GM19455 (cell line): ENCODE data around the gene TNP2.

Source experiments
- ATAC-seq: cut with Tn5 transposase; IDR thresholded peaks from one replicate; pipeline ENCODE4 v1.9.1; 2021; ENCODE audit not compliant: unreplicated experiment

Gene TNP2

GRCh38 chr16:11277607-11278337 lies 8.6 kb upstream of the TNP2 start:
- no peak for ATAC-seq

DNA sequence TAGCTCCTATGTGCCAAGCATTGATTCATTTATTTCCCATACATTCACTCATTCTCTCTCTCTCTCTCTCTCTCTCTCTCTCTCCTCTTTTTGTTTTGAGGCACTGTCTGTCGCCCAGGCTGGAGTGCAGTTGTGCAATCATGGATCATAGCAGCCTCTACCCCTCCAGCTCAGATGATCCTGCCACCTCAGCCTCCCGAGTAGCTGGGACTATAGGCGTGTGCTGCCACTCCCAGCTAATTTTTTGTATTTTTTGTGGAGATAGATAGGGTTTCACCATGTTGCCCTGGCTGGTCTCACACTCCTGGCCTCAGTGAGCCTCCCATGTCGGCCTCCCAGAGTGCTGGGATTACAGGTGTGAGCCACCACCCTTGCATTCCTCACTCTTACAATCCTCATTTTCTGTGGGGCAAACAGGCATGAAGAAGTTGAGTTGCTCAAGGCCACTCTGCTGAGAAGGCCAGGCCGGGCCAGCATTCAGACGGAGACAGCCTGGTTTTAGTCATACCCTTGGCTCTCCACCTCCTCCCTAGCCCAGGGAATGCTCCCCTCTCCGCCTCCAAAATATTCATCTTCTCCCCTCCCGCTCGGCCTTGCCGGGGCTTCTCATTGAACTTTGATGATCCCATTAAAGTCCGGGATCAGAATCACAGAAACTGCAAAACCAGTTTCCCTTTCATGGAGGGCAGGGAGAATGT lies 7.9 kb upstream of the TNP2 start:
- no peak for ATAC-seq

DNA sequence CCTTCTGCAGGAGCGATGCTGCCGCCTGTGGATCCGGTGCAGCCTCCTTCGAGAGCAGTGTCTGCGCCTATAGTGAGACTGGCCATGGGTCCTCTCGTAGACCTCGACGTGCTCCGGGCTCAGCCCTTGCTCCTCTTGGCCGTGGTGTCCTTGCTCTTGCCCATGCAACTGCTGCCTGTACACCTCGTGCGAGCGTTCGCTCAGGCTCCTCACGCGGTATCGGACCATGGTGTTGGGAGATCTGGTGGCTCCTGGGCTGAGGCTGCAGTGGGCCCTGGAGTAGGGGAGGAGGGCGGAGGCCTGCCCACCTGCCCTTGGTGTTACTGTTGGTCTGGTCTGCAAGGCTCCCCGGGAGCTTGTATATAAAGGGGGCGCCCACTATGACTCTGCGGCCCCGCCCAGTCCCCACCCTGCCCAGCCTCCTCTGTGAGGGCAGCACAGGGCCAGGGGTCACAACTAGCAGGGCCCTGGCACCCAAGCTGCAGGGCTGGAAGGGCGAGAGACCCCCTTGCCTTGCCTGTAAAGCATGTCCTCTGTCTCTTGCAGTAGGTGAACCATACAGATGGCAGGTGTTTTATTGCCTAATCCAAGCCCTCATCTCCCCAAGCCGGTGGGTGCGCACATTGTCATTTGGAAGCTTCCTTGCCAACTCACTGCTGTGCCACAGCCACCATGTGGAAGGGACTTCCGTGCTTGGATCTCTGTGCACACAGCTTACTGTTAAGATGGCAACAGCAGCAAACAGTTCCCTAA lies 7.2 kb upstream of the TNP2 start, which contains the start of gene PRM2:
TSS of gene PRM2 (minus strand) at position 338 of the 753 bp plus-strand sequence. CDS start at position 228, 110 bp downstream.
- ATAC-seq, result no peak

- no peak for ATAC-seq
Measured at GRCh38 chr16:11274964-11275363, 5.8 kb upstream of the TNP2 start.

DNA sequence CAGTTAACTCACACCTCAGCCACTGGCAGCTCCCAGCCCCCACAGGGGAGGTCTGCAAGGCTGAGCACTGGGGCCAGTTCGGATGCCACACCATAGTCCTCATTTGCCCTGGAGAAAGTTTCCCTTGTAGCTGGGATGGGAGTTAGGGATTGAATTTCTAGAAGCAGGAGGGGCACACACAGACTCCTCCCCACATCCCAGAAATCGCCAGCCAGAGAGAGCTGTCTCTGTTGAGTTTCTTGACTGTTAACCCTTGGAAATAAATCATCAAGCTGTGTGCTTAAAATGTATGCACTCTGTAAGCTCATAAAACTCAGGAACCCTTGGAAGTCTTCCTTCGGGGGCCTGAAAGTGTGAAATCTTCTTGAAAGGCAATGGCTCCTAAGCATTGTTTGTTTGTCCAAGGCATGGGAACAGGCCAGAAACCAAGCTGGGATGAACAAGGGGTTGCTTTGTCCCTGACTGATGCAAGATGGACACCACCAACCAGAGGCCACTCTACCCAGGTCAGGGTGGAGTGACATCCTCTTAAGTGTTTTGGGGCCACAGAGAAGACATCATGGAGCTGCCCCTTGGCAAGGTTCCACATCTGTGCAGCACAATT lies 4.7 kb upstream of the TNP2 start:
- no peak for ATAC-seq

GRCh38 chr16:11272921-11273720 lies 4.0 kb upstream of the TNP2 start, which contains the start of gene PRM3:
Gene PRM3 (minus strand): TSS chr16:11273629. CDS start chr16:11273595, 34 bp downstream.
- ATAC-seq, result no peak

DNA sequence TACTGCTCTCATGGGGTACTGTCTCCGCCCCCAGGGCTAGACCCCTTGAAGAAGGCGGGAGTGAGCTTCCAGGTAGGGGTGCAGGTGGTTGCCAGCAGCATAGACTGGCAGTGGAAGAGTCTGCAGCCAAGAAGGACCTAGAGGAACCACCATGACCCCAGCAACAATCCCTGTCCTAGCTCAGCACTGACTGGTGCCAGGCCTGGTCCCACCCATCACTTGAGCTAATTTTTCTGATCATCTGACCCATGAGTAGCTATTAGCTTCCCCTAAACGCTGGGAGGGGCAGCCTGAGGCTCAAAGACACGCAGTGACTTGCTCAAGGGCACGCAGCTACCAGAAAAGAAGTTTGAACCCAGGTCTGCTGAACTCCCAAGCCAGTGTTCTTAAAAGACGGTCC lies 3.4 kb upstream of the TNP2 start:
- ATAC-seq, result no peak

DNA sequence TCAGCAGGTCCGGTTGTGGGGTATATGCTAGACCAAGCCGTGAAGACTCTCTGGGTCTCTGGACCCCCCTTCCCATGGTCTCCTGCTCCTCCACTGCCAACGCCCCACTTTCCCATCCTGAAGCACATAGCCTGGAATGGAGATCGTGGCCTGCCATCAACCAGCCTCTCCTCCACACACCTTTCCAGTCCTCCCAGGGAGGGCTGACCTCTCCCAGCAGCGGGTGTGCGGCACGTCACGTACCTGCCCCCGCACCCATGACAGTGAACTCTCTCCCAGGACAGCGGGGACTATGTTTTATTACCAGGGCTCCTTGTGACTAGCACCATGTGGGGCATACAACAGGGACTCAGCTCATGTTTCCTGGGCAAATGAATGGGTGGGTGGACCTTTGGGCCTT lies 2.5 kb upstream of the TNP2 start:
- ATAC-seq, result no peak

DNA sequence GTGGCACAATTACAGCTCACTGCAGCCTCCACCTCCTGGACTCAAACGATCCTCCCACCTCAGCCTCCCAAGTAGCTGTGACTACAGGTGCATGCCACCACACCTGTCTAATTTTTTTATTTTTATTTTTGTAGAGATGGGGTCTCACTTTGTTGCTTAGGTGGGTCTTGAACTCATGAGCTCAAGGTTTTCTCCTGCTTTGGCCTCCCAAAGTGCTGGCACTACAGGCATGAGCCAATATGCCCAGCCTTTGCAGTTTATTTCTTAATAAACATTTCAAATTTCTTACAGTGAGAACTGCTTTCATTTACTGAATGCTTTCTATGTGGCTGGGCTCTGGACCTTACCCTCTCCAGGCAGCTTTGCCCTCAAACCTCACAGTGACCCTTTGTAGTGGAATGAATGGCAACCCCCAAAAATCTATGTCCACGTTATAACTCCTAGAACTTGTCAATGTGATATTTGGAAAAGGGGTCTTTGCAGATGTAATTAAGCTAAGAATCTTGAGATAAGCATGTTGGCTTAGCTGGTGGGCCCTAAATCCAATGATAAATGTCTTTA lies 1.6 kb upstream of the TNP2 start:
- no peak for ATAC-seq

- no peak for ATAC-seq
Measured at GRCh38 chr16:11265124-11265523, 4.0 kb downstream of the TNP2 start.

GRCh38 chr16:11264155-11264832 lies 4.8 kb downstream of the TNP2 start:
- ATAC-seq, result no peak

DNA sequence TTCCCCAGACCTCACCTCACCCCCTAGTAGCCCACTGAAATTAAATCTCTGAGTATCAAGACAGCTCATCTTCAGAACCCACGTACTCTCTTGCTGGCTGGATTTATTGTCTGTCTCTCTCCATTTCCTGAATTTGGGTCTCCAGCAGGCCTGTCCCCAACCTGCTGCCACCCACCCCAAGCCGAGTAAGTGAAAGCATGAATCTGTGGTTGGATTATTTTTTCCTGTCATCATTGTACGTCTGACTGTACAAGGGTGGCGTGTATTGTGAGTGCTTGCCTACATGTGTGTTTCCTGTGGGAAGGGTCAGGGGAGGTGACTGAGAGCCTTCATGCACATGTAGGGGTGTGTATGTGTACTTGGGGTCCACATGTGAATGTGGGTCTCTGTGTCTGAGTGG lies 5.4 kb downstream of the TNP2 start:
- no peak for ATAC-seq

DNA sequence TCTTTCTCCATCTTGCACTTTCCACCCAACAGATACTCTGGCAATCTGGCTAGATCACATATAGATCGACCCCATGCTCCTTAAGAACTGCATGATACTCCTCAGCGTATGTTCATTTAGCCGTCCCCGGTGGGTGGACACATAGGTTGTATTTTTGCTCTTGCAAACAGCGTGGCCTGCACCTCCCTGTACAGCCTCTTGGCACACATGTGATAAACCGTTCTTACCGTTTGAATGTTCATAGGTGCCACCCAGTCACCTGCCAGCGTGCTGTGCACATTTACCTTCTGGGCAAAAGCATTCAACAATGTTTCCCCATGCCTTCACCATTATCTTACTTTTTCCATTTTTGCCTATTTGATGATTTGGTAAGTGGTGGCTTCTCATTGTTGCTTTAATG lies 6.2 kb downstream of the TNP2 start:
- ATAC-seq, result no peak

DNA sequence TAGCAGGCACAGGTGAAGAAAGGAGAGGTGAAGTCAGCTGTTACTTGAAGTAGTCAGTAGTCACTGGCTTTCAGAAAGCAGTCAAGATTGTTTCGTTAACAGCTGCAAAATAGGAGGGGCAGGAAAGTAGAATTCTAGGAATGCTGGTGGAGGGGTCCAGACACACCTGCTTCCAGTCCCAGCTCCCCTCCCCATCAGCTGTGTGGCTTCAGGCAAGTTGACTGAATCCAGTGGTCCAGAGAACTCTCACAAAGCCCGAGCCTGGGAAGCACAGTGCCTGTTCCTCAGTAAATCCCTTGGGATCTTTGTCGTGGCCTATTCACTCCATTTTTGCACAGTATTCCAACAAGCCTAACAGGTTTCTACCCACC lies 8.5 kb downstream of the TNP2 start:
- ATAC-seq, result no peak

DNA sequence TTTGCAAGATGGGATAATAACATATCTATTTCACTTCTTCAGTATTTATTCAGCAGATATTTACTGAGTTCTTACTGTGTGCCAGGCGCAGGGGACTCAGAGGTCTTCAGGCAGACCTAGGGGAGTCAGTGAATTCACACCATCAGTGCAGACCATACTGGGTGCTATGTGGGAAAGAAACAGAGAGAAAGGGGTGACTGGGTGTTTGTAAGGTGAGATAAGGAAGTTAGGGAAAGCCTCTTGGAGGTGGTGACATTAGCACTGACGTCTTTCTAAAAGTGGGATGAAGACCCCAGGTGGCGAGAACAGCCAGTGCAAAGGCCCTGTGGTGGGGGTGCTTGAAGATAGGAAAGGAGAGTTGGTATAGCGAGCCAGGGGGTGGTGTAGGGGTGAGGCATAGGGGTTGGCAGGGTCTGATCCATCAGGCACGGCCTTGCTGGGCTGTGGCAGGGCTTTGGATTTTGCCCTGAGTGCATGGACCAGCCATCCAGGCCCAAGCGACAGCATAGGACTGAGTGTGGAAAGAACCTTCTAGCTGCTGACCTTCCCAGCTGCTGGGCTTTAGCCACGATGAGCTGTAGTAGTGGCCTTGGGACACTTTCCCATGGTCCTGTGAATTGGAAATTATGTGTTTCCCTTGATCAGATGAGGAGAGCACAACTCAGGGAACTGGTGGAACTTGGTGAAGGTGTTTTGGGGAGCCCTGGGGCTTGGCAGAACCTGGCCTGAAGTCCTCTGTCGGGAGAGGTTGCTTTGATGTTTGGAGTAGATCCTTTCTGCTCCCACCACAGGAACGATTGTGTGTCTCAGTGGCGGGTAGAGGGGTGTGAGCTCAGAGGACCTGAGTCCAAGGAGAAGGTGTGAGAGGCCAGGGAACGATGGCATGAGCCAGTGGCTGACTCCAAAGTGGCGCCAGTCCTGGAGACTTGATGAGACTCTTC lies 9.2 kb downstream of the TNP2 start:
- ATAC-seq, result no peak

DNA sequence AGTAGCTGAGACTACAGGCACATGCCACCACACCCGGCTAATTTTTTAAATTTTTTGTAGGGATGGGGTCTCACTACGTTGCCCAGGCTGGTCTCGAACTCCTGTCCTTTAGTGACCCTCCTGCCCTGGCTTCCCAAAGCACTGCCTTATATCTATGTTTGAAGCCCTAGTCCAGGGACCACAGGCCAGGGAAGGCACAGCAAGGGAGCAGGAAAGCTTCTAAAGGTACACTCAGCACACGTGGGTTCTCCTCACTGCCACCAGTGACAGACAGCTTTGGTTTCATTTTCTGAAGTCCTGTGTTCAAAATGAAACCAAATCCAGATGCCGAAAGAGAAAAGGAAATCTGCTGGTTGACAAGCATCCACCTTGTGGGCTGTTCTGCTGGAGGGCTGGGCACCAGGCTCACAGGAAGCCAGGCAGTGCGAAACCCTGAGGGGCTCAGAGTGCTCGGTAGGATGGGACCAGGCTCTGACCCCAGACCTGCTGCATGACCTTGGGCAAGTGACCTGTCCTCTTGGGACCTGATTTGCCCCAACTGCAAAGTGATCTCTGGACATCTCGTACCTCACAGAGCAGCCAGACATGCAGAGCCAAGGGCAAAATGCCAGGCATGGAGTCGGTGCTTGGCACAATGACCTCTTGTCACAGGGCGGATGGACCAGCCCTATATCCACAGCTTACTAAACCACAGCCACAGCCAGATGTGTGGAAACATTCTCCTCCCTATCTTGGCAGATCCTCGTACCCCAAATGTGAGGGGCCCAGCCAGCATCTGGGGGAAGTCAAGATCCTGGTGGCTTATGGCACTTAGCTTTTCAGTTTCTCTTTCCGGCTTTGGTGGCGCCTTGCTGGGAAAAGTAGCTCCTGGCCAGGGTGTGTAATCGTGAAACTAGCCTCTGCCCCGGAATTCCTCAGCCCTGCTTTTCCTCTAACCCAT lies 10.3 kb downstream of the TNP2 start:
- no peak for ATAC-seq

DNA sequence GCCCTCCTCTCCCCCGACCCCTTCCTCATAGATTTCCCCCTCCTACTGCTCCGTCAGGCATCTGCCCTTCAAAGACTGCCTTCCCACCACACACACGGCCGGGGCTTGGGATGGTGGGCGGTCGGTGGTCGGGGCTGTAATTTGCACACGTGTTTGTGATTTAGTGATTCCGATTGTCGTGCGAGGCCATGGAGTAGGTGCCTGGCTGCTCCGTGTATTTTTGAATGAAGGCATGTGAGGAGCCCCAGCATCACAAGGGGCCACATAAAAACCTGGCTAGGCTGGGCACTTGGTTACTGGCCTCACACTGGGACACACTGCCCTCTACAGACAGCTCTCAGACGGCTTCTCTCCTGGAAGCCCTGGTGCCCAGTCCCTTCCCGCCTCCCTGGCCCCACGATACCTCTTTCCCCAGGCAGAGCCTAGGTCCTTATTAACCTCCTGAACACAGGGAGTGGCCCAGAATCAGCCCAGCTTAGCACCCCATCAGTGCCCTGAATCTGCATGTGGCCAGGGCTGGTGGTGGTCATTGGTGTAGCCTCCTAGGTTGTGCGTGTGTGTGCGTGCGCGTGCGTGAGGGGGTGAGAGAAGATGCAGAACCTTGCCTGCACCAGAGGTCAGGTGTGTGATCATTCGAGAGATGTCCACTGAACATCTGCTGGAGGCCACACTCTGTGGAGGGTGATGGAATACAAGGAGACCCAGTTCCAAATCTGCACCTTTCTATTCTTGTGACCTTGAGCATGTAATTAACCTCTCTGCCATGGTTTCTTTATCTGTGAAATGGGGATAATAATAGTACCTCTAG lies 11.8 kb downstream of the TNP2 start:
- ATAC-seq, result no peak
